ENCODE measurements around the gene SUSD4.
"Not testable (repeated sequence)": the region's sequence is repeated elsewhere in the genome, so short reads cannot be mapped to it uniquely, and the experiment has no call there.

Gene SUSD4

GRCh38 chr1:223290397-223290796, 73.6 kb downstream of the SUSD4 start:
- Histone ChIP-seq H3K4me3 (ENCODE audit: low read depth, low read length) (no peak overlapping the region), H3K4me1 (no peaks in the 10 kb centered on the region), H3K27me3 (no peaks in the 10 kb centered on the region), H3K36me3 (no peaks in the 10 kb centered on the region), H3K9me3 (no peaks in the 10 kb centered on the region)
- TF ChIP-seq CTCF (IDR thresholded peaks at IDR 0.05; ENCODE audit: low read depth, low read length), result no peak
- no peak for DNase-seq

GRCh38 chr1:223289621-223290020, 74.4 kb downstream of the SUSD4 start:
- no peak for DNase-seq
- Histone ChIP-seq H3K4me3 (ENCODE audit: low read depth, low read length) (no peak overlapping the region), H3K9me3 (no peaks in the 10 kb centered on the region), H3K27me3 (no peaks in the 10 kb centered on the region), H3K36me3 (no peaks in the 10 kb centered on the region), H3K4me1 (no peaks in the 10 kb centered on the region)
- no peak for TF ChIP-seq CTCF (IDR thresholded peaks at IDR 0.05; ENCODE audit: low read depth, low read length)

- H3K4me3 ChIP-seq (ENCODE audit: low read depth, low read length), result no peak overlapping the region
- no peak for DNase-seq
- no peaks in the 10 kb centered on the region for H3K9me3 ChIP-seq
- H3K36me3 ChIP-seq, result no peaks in the 10 kb centered on the region
- no peaks in the 10 kb centered on the region for H3K4me1 ChIP-seq
- H3K27me3 ChIP-seq, result no peaks in the 10 kb centered on the region
- TF ChIP-seq CTCF (IDR thresholded peaks at IDR 0.05; ENCODE audit: low read depth, low read length), result no peak
These were observed 75.2 kb downstream of the SUSD4 start for GRCh38 chr1:223288826-223289225.

GRCh38 chr1:223285452-223285851, 78.5 kb downstream of the SUSD4 start:
- TF ChIP-seq CTCF (IDR thresholded peaks at IDR 0.05; ENCODE audit: low read depth, low read length), result no peak
- no peaks in the 10 kb centered on the region for H3K27me3 ChIP-seq
- no peaks in the 10 kb centered on the region for H3K4me1 ChIP-seq
- H3K4me3 ChIP-seq (ENCODE audit: low read depth, low read length), result no peak overlapping the region
- H3K9me3 ChIP-seq, result no peaks in the 10 kb centered on the region
- no peak for DNase-seq
- no peaks in the 10 kb centered on the region for H3K36me3 ChIP-seq

- H3K9me3 ChIP-seq; H3K4me3 ChIP-seq (ENCODE audit: low read depth, low read length); H3K4me1 ChIP-seq; H3K27me3 ChIP-seq; DNase-seq; H3K36me3 ChIP-seq: not testable (repeated sequence)
These were observed 80.3 kb downstream of the SUSD4 start for GRCh38 chr1:223283697-223284096.

- H3K4me1 ChIP-seq; H3K4me3 ChIP-seq (ENCODE audit: low read depth, low read length); DNase-seq; H3K9me3 ChIP-seq; H3K27me3 ChIP-seq; H3K36me3 ChIP-seq: not testable (repeated sequence)
These were observed 85.7 kb downstream of the SUSD4 start for GRCh38 chr1:223278311-223278710.

- no peak for DNase-seq
These were observed 87.9 kb downstream of the SUSD4 start for GRCh38 chr1:223276029-223276428.

More at GRCh38 chr1:223276029-223276428, 87.9 kb downstream of the SUSD4 start:
- Histone ChIP-seq H3K36me3 (no peaks in the 10 kb centered on the region), H3K9me3 (no peaks in the 10 kb centered on the region), H3K4me3 (ENCODE audit: low read depth, low read length) (no peak overlapping the region), H3K27me3 (no peaks in the 10 kb centered on the region), H3K4me1 (no peaks in the 10 kb centered on the region)
- no peak for TF ChIP-seq CTCF (IDR thresholded peaks at IDR 0.05; ENCODE audit: low read depth, low read length)
